Epidermal melanocyte (primary cell): Measurements from ENCODE around the gene ANKRD23.
A peak's percentile ranks its signal among the peaks of the same experiment; 100 is the strongest.

Experiments
- DNase-seq: peaks from one replicate; pipeline ENCODE4 v3.0.0; 2011; ENCODE audit warnings: low spot score; ENCODE audit not compliant: insufficient read length

Gene ANKRD23

GRCh38 chr2:96877631-96878092 is 33.8 kb upstream of the ANKRD23 start:
- no peak for DNase-seq

GRCh38 chr2:96877042-96877451 is 33.2 kb upstream of the ANKRD23 start:
- DNase-seq, result no peak

- peak; percentile 55 for DNase-seq
Measured at GRCh38 chr2:96876269-96877041, 32.6 kb upstream of the ANKRD23 start.

- peak; percentile 94 for DNase-seq
Measured at GRCh38 chr2:96875498-96876268, 31.9 kb upstream of the ANKRD23 start.

GRCh38 chr2:96874198-96874831 is 30.5 kb upstream of the ANKRD23 start:
- DNase-seq, result no peak

GRCh38 chr2:96873651-96874096 is 29.9 kb upstream of the ANKRD23 start:
- no peak for DNase-seq

GRCh38 chr2:96872591-96873349 is 28.9 kb upstream of the ANKRD23 start:
- DNase-seq, result no peak

- DNase-seq, result no peak
Measured at GRCh38 chr2:96870626-96871255, 26.9 kb upstream of the ANKRD23 start.

GRCh38 chr2:96869822-96870625 is 26.2 kb upstream of the ANKRD23 start, which contains the start of gene SEMA4C:
Gene SEMA4C (minus strand): TSS chr2:96870080. CDS start chr2:96867886, 2,194 bp downstream.
- peak; percentile 49 for DNase-seq

- peak; percentile 92 for DNase-seq
Measured at GRCh38 chr2:96869281-96869821, 25.5 kb upstream of the ANKRD23 start.

GRCh38 chr2:96868555-96869280 is 24.9 kb upstream of the ANKRD23 start:
- DNase-seq, result peak; percentile 98

GRCh38 chr2:96867756-96868554 is 24.1 kb upstream of the ANKRD23 start:
- DNase-seq, result no peak

- no peak for DNase-seq
Measured at GRCh38 chr2:96866986-96867755, 23.4 kb upstream of the ANKRD23 start.

- no peak for DNase-seq
Measured at GRCh38 chr2:96866586-96866985, 22.8 kb upstream of the ANKRD23 start.

- DNase-seq, result no peak
Measured at GRCh38 chr2:96866149-96866548, 22.3 kb upstream of the ANKRD23 start.

- DNase-seq, result no peak
Measured at GRCh38 chr2:96865654-96866053, 21.8 kb upstream of the ANKRD23 start.
